ENCODE results near the gene GLA.

Gene GLA

GRCh38 chrX:101430457-101431078 lies 22.8 kb upstream of the GLA start:
- TF ChIP-seq, protein P1, sequence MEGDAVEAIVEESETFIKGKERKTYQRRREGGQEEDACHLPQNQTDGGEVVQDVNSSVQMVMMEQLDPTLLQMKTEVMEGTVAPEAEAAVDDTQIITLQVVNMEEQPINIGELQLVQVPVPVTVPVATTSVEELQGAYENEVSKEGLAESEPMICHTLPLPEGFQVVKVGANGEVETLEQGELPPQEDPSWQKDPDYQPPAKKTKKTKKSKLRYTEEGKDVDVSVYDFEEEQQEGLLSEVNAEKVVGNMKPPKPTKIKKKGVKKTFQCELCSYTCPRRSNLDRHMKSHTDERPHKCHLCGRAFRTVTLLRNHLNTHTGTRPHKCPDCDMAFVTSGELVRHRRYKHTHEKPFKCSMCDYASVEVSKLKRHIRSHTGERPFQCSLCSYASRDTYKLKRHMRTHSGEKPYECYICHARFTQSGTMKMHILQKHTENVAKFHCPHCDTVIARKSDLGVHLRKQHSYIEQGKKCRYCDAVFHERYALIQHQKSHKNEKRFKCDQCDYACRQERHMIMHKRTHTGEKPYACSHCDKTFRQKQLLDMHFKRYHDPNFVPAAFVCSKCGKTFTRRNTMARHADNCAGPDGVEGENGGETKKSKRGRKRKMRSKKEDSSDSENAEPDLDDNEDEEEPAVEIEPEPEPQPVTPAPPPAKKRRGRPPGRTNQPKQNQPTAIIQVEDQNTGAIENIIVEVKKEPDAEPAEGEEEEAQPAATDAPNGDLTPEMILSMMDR (conservative IDR thresholded peaks at IDR 0.05; ENCODE audit: low read depth, low read length) = no peak
- no peak for DNase-seq (ENCODE audit: low read depth)
- H3K4me3 ChIP-seq (ENCODE audit: low read length) = no peak overlapping the region

- H3K4me3 ChIP-seq (ENCODE audit: low read length) = no peak overlapping the region
- no peak for DNase-seq (ENCODE audit: low read depth)
- TF ChIP-seq, protein P1 (conservative IDR thresholded peaks at IDR 0.05; ENCODE audit: low read depth, low read length) = no peak
These were observed 22.2 kb upstream of the GLA start for GRCh38 chrX:101429934-101430333.

DNA sequence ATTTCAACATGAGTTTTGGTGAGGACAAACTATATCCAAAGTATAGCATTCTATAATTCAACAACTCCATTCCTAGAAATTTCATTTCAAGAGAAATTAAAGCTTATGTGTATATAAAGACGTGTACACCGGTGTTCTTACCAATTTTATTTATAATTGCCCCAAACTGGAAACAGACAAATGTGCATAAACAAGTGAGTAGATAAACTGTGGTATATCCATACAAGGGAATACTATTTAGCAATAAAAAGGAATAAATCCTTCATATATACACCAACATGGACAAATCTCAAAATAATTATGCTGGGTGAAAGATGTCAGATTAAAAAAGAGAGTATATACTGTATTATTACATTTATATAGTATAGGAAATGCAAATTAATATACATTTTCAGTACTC lies 20.2 kb upstream of the GLA start:
- no peak overlapping the region for H3K4me3 ChIP-seq (ENCODE audit: low read length)
- DNase-seq (ENCODE audit: low read depth) = no peak
- TF ChIP-seq, protein P1 (conservative IDR thresholded peaks at IDR 0.05; ENCODE audit: low read depth, low read length) = no peak

- H3K4me3 ChIP-seq (ENCODE audit: low read length) = no peak overlapping the region
- no peak for DNase-seq (ENCODE audit: low read depth)
- TF ChIP-seq, protein P1 (conservative IDR thresholded peaks at IDR 0.05; ENCODE audit: low read depth, low read length) = no peak
These were observed 11.8 kb upstream of the GLA start for GRCh38 chrX:101419489-101419888.

DNA sequence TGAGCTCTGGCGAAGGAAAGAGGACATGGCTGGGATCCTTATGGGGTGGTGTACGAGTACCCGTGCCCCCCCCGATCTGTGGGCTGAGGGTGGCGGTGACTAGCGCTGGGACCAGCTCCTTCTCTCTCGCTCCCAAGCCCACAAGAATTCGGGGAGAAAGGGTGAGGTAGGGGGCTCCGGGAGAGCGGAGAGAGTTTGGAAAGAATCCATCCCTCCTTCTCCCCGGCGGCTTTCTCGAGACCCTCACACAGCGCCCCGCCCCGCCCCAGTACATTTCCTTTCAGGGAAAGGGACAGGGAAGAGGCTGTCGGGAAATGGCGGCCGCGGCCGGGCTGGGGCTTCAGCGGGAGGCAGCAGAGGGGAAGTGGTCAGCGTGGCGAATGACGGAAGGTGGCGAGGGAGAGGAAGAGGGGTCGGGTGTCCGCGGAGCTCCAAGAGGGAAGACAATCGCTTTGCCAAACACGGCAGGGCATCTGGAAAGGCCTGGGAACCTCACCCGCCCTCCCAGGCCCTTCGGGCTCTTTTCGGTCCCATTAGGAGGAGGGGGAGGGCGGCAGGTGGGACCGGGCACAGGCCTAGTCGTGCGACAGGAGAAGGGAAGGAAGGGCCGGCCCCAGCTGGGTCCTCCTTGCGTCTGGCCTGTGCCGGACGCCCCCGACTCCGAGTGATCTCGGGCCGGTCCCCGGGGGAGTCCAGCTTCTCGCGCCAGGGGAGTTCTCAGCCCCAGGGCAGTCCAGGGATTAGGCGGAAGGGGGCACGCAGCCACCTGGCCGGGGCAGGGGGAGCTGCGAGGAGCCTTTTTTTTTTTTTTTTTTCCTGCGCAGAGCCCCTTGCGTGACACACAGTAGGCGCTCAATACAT lies 10.5 kb upstream of the GLA start:
- TF ChIP-seq, protein P1 (conservative IDR thresholded peaks at IDR 0.05; ENCODE audit: low read depth, low read length) = no peak
- peak overlapping the region; percentile 59 for H3K4me3 ChIP-seq (ENCODE audit: low read length)
- no peak for DNase-seq (ENCODE audit: low read depth)

DNA sequence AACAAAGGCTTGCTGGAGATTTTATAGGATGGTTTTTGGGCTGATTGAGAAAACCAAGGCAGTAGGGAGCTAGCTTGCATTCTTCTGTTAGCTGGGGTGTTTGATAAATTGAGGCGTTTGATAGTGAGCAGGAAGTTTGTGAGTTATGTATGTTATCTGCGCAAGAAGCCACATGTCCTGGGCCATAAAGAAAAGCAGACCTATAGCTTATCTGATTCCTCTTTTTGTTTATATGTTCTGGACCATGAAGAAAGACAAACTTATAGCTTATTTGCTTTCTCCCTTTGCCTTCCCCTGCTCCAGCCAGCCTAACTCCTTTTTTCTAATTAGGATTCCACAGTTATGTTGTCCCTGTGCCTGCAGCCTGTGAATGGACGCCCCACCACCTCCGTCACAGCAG lies 9.5 kb upstream of the GLA start:
- TF ChIP-seq, protein P1 (conservative IDR thresholded peaks at IDR 0.05; ENCODE audit: low read depth, low read length) = no peak
- H3K4me3 ChIP-seq (ENCODE audit: low read length) = no peak overlapping the region
- DNase-seq (ENCODE audit: low read depth) = no peak

DNA sequence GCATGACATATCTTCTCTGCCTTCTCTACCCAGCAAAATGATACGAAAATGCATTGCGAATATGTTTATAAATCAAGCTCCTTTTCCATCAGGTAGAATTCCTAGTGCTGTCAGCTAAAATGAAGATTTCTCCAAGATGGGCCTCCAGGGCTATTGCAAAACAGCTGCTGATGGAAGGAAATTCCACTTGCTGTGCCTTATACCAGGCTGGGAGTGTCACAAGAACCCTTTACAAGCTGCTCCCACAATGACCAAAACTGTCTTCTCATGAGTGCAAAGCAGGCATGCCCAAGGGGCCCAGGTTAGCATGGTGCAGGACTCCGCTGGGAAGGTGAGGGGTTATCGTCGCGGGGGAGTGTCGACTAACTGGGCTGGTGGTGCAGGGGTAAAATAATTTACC lies 9.0 kb upstream of the GLA start:
- no peak overlapping the region for H3K4me3 ChIP-seq (ENCODE audit: low read length)
- TF ChIP-seq, protein P1 (conservative IDR thresholded peaks at IDR 0.05; ENCODE audit: low read depth, low read length) = no peak
- no peak for DNase-seq (ENCODE audit: low read depth)

All from retinal pigment epithelial cell (primary cell).